ENCODE results near the gene NEDD1.

DNA sequence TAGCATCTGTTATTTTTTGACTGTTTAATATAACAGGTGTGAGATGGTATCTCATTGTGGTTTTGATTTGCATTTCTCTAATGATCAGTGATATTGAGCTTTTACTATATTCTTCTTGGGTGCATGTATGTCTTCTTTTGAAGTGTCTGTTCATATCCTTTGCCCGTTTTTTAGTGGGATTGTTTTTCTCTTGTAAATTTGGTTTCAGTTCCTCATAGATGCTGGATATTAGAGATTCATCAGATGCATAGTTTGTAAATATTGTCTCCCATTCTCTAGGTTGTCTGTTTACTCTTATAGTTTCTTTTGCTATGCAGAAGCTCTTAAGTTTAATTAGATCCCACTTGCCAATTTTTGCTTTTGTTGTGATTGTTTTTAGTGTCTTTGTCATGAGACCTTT is 48.9 kb upstream of the NEDD1 start:
- TF ChIP-seq, protein P1, sequence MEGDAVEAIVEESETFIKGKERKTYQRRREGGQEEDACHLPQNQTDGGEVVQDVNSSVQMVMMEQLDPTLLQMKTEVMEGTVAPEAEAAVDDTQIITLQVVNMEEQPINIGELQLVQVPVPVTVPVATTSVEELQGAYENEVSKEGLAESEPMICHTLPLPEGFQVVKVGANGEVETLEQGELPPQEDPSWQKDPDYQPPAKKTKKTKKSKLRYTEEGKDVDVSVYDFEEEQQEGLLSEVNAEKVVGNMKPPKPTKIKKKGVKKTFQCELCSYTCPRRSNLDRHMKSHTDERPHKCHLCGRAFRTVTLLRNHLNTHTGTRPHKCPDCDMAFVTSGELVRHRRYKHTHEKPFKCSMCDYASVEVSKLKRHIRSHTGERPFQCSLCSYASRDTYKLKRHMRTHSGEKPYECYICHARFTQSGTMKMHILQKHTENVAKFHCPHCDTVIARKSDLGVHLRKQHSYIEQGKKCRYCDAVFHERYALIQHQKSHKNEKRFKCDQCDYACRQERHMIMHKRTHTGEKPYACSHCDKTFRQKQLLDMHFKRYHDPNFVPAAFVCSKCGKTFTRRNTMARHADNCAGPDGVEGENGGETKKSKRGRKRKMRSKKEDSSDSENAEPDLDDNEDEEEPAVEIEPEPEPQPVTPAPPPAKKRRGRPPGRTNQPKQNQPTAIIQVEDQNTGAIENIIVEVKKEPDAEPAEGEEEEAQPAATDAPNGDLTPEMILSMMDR (IDR thresholded peaks at IDR 0.05; ENCODE audit: low read depth, low read length): no peak
- TF ChIP-seq MAX (IDR thresholded peaks at IDR 0.05; ENCODE audit: low read depth, low read length) (no peak), POLR2A (IDR thresholded peaks at IDR 0.05; ENCODE audit: extremely low read depth, insufficient read length) (no peak)

Data from NB4 (cell line).